Esophagus muscularis mucosa (tissue), 4 donors: ENCODE measurements around the gene ADGRB3.

Experiments
- CTCF ChIP-seq, 3 experiments: fragments of 200-600 bp in 2 of 3; fragments of 450-650 bp in 1 of 3; sonication (generic) in 2 of 3; IDR thresholded peaks; one replicate each; pipeline ENCODE4 v1.5.1; 2017 to 2019; ENCODE audit warnings: antibody characterized with exemption in 3 of 3, mild to moderate bottlenecking in 2 of 3, moderate library complexity in 1 of 3
- EP300 ChIP-seq: sonication (generic); formaldehyde crosslinking; IDR thresholded peaks from one replicate; pipeline ENCODE4 v1.6.1; 2017; ENCODE audit warnings: antibody characterized with exemption
- POLR2A ChIP-seq: fragments of 450-650 bp; IDR thresholded peaks from one replicate; pipeline ENCODE4 v1.6.1; 2017; ENCODE audit warnings: antibody characterized with exemption, moderate library complexity, mild to moderate bottlenecking, low read depth
- POLR2AphosphoS5 ChIP-seq, 2 donors: sonication (generic); formaldehyde crosslinking; IDR thresholded peaks; one replicate each; pipeline ENCODE4 v1.6.1; 2017; ENCODE audit warnings: antibody characterized with exemption in 2 of 2

GRCh38 chr6:69059413-69059812 is 424.3 kb downstream of the ADGRB3 start:
- TF ChIP-seq CTCF (IDR thresholded peaks at IDR 0.05), result no peak
- TF ChIP-seq POLR2A, result no peak
- no peak for TF ChIP-seq EP300
- TF ChIP-seq POLR2AphosphoS5 (IDR thresholded peaks at IDR 0.05), result no peak
